Osteoblast (primary cell): Measurements from ENCODE around the gene HINFP. TPM values are rescaled to one million over a fixed set of nuclear protein-coding genes. Genes with fewer than 3 reads are reported as not detected.
A peak's percentile ranks its signal among the peaks of the same experiment; 100 is the strongest.
"Not testable (repeated sequence)": the region's sequence is repeated elsewhere in the genome, so short reads cannot be mapped to it uniquely, and the experiment has no call there.

Source experiments
- DNase-seq: peaks from one replicate; pipeline ENCODE4 v3.0.0; 2011; ENCODE audit warnings: low spot score, mixed read lengths; ENCODE audit not compliant: insufficient read length; ENCODE audit errors: missing footprints
- H2AFZ ChIP-seq: 2 replicates; pipeline ENCODE4 v1.6.0; 2011; ENCODE audit warnings: mild to moderate bottlenecking, low read length
- H3K27ac ChIP-seq: 2 replicates; pipeline ENCODE4 v1.5.1; 2011; ENCODE audit warnings: mild to moderate bottlenecking, low read depth, low read length, moderate library complexity
- H3K27me3 ChIP-seq: 2 replicates; pipeline ENCODE4 v1.6.0; 2012; ENCODE audit warnings: mild to moderate bottlenecking, control low read depth, inconsistent platforms, low read length, moderate library complexity; ENCODE audit not compliant: insufficient read depth
- H3K36me3 ChIP-seq: 2 replicates; pipeline ENCODE4 v1.5.1; 2011; ENCODE audit warnings: mild to moderate bottlenecking, low read length, control low read depth, moderate library complexity; ENCODE audit not compliant: insufficient read depth
- H3K4me1 ChIP-seq: 2 replicates; pipeline ENCODE4 v1.5.1; 2011; ENCODE audit warnings: mild to moderate bottlenecking, low read length, control low read depth, moderate library complexity; ENCODE audit not compliant: insufficient read depth
- H3K4me2 ChIP-seq: 2 replicates; pipeline ENCODE4 v1.6.0; 2011; ENCODE audit warnings: mild to moderate bottlenecking, low read length; ENCODE audit not compliant: insufficient read depth
- H3K4me3 ChIP-seq: fragments of 200-600 bp; sonication (generic); 3 replicates; pipeline ENCODE4 v1.5.1; 2012; ENCODE audit warnings: mild to moderate bottlenecking, low read length, inconsistent platforms; ENCODE audit not compliant: insufficient read depth
- H3K79me2 ChIP-seq: 2 replicates; pipeline ENCODE4 v1.6.0; 2012; ENCODE audit warnings: mild to moderate bottlenecking, low read length, control low read depth, inconsistent platforms; ENCODE audit not compliant: insufficient read depth
- H3K9me3 ChIP-seq: 2 replicates; pipeline ENCODE4 v1.5.1; 2011; ENCODE audit warnings: low read depth, low read length, control low read depth
- H4K20me1 ChIP-seq: 2 replicates; pipeline ENCODE4 v1.6.0; 2012; ENCODE audit warnings: mild to moderate bottlenecking, low read length, control low read depth; ENCODE audit not compliant: insufficient read depth
- total RNA-seq: library from RNA; depleted of rRNA; stranded (reverse); fragments of >200 nt; gene quantifications from 2 replicates; pipeline ENCODE4 v1.2.3, GENCODE V29; 2012
- TF ChIP-seq, protein P1 (sequence below): IDR thresholded peaks from 2 replicates; pipeline ENCODE4 v1.5.1; 2011; ENCODE audit warnings: mild to moderate bottlenecking, low read depth, low read length, moderate library complexity; ENCODE audit errors: extremely low read depth

Gene HINFP
- total RNA-seq, 1 donor, result 22.8 TPM

DNA sequence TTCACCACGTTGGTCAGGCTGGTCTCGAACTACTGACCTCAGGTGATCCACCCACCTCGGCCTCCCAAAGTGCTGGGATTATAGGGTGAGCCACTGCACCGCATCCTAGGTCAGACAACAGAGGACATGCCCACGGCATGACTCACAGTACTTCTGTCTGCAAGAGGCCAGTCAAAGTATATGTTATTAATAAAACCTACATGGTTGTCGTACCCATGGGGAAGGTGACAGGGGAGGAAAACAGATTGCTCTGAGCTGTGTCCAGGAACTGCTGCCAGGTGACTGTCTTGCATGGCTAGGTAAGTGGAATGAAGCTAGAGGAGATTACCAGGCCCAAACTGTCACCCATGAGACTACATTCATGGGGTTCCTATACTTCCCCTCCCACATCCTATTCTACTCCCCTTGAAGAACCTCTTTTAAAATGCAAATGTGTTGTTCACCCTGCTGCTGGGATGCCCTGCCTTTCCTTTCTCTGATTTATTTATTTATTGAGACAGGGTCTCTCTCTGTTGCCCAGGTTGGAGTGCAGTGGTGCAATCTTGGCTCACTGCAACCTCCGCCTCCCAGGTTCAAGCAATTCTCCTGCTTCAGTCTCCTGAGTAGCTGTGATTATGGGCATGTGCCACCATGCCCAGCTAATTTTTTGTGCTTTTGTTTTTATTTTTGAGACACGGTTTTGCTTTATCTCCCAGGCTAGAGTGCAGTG, 45.1 kb downstream of the HINFP start:
- Histone ChIP-seq H3K4me3 (no peak overlapping the region), H2AFZ (no peak overlapping the region), H3K4me1 (peaks cover 9% of the 10 kb centered on the region), H3K27me3 (no peaks in the 10 kb centered on the region), H3K9me3 (no peaks in the 10 kb centered on the region), H3K27ac (no peak overlapping the region), H3K4me2 (no peak overlapping the region), H3K79me2 (peaks cover 3% of the 10 kb centered on the region), H4K20me1 (no peaks in the 10 kb centered on the region), H3K36me3 (no peaks in the 10 kb centered on the region)
- TF ChIP-seq, protein P1, sequence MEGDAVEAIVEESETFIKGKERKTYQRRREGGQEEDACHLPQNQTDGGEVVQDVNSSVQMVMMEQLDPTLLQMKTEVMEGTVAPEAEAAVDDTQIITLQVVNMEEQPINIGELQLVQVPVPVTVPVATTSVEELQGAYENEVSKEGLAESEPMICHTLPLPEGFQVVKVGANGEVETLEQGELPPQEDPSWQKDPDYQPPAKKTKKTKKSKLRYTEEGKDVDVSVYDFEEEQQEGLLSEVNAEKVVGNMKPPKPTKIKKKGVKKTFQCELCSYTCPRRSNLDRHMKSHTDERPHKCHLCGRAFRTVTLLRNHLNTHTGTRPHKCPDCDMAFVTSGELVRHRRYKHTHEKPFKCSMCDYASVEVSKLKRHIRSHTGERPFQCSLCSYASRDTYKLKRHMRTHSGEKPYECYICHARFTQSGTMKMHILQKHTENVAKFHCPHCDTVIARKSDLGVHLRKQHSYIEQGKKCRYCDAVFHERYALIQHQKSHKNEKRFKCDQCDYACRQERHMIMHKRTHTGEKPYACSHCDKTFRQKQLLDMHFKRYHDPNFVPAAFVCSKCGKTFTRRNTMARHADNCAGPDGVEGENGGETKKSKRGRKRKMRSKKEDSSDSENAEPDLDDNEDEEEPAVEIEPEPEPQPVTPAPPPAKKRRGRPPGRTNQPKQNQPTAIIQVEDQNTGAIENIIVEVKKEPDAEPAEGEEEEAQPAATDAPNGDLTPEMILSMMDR, result no peak
- peak; percentile 93 for DNase-seq

DNA sequence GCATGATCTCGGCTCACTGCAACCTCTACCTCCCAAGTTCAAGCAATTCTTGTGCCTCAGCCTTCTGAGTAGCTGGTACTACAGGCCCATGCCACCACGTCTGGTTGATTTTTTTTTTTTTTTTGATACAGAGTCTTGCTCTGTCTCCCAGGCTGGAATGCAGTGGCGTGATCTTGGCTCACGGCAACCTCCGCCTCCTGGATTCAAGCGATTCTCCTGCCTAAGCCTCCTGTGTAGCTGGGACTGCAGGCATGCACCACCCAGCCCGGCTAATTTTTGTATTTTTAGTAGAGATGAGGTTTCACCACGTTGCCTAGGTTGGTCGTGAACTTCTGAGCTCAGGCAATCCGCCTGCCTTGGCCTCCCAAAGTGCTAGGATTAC, 45.7 kb downstream of the HINFP start:
- H2AFZ ChIP-seq, DNase-seq, H3K27ac ChIP-seq, H3K9me3 ChIP-seq, H3K4me1 ChIP-seq, H3K79me2 ChIP-seq, H3K4me2 ChIP-seq, H4K20me1 ChIP-seq, H3K36me3 ChIP-seq, H3K27me3 ChIP-seq, H3K4me3 ChIP-seq: not testable (repeated sequence)

- Histone ChIP-seq H2AFZ (peak overlapping the region; percentile 47), H3K79me2 (peaks cover 3% of the 10 kb centered on the region), H4K20me1 (no peaks in the 10 kb centered on the region), H3K36me3 (peaks cover 2% of the 10 kb centered on the region), H3K4me2 (no peak overlapping the region), H3K27me3 (no peaks in the 10 kb centered on the region), H3K9me3 (no peaks in the 10 kb centered on the region), H3K4me3 (peak overlapping the region; percentile 89), H3K4me1 (peaks cover 9% of the 10 kb centered on the region), H3K27ac (peak overlapping the region; percentile 79)
- peak; percentile 89 for DNase-seq
- TF ChIP-seq, protein P1, result no peak
Observed at GRCh38 chr11:119167933-119168332, 46.6 kb downstream of the HINFP start.

DNA sequence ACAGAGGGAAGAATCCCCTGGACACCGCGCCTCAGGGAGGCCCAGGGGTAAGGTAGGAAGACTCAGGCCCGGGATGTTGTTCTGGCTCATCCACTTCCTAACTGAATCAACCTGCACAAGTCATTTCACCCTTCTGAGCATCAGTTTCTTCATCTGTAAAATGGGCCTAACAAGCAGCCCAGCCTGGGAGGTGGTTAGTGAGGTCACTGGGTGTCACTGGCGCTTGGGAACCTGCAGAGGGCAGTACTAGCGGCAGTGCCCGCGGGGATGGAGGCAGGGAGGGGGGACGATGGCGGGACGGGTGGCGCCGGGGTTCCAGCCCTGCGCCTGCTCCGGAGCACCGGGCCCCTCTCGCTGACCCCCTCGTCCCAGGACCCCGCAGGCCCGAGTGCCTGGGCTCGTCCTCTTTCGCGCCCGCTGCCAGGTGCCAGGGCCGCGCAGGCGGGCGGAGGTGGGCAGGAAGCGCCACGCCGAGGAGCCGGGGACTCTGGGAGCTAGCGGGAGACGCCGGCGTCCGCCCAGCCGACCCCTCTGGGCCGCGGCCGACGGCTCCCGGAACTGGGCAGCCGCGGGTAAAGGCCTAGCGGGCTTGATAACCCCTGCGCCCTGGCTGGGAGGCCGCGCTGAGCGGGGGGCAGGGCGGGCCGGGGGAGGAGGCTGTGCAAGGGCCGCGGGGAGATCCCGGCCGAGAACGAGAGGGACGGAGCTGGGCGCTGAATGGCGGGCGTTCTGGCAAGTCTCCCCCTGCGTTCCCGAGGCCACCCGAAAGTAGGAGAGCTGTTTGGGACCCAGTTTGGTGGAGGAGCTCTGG, 47.3 kb downstream of the HINFP start, which contains the start of gene NLRX1:
TSS of gene NLRX1 (plus strand) at position 255 of the 811 bp plus-strand sequence. CDS start 2,679 bp downstream, outside the sequence.
- Histone ChIP-seq H3K36me3 (peaks cover 2% of the 10 kb centered on the region), H2AFZ (peak within 1 kb of the TSS; percentile 98), H3K27ac (peak within 1 kb of the TSS; percentile 79), H3K4me3 (peak within 1 kb of the TSS; percentile 89), H3K27me3 (no peaks in the 10 kb centered on the region), H4K20me1 (no peaks in the 10 kb centered on the region), H3K79me2 (peaks cover 3% of the 10 kb centered on the region), H3K9me3 (no peaks in the 10 kb centered on the region), H3K4me1 (peaks cover 9% of the 10 kb centered on the region), H3K4me2 (peak within 1 kb of the TSS; percentile 94)
- peak; percentile 99 for DNase-seq
- TF ChIP-seq, protein P1, result peak; percentile 84
